ENCODE measurements around the gene SWAP70. TPM values are rescaled to one million over a fixed set of nuclear protein-coding genes. Genes with fewer than 3 reads are reported as not detected.

Gene SWAP70
- total RNA-seq, 2 experiments from 2014 or later, result 8.4 to 10.2 TPM

DNA sequence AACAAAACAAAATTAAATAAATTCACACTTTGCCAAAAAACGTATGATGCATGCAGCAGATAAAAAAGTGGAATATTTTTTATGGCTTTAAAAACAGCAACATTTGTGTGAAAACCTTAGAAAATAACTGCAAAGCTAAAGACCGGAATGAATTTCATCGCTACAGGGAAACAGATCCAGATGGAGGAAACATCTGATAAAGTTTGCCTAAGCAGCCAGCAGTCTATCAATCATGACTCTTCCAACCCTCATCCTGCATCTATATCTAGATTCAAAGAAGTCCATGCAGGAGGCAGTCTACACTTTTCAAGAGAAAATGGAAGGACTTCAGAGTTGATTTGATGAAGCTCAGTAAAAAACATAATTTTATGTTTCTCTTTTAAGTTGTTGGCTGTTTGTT, 126.8 kb downstream of the SWAP70 start:
- ChIA-PET CTCF (no interaction called here), POLR2A (no interaction called here)

DNA sequence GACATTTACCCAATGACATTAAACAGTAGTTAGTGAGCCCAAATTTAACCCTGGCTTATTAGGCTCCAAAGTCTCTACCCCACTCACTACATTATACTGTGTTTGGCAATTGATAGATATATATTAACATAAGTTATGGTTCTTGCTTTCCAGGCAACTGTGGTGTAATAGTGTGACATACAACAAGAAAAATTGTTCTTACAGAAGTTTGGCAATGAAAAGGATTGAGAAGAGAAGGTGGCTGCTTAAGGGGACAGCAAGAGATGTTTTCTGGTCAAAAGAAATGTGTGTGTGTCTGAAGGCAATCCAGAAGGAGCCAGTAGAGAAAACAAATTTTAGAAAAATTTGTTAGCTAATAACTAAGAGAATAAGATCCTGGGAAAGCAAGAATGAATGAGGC, 132.4 kb downstream of the SWAP70 start:
- POLR2A ChIA-PET, result no interaction called here
- CTCF ChIA-PET, result no interaction called here

DNA sequence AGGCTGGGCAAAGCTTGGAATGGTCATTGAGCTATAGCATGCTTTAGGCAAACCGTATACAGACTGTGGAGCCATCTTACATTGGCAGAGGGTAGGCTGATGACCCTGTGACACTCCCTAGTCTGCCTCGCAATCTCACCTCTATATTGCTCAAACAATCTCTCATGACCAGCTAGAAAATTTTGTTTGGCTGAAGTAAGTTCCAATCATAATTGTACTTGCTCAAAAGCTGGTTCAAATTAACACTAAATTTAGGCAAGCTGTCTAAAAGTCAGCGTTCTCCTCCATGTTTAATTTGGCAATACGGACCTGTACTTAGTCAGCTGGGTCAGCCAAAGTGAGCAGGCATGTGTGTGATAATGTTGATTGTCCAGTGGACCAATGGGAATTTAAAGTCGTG, 133.0 kb downstream of the SWAP70 start:
- ChIA-PET CTCF (no interaction called here), POLR2A (no interaction called here)

DNA sequence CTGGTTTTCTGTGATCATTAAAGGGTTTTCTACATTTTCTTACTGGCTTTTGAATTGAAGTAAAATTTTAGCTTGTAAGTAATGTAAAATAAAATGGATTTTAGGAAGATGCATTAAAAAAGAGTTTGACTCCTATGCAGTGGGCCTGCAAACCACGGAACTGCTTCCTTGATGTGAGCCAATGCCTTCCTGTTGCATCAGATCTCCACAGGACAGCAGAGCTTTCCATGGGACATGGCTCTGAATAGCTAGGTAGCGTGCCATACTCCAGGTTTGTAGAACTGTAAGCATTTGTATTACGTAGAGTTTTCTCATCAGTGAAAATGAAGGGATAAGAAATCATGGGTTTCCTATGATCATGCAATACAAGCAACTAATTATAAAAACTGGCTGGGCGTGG, 133.4 kb downstream of the SWAP70 start:
- ChIA-PET CTCF (no interaction called here), POLR2A (no interaction called here)

DNA sequence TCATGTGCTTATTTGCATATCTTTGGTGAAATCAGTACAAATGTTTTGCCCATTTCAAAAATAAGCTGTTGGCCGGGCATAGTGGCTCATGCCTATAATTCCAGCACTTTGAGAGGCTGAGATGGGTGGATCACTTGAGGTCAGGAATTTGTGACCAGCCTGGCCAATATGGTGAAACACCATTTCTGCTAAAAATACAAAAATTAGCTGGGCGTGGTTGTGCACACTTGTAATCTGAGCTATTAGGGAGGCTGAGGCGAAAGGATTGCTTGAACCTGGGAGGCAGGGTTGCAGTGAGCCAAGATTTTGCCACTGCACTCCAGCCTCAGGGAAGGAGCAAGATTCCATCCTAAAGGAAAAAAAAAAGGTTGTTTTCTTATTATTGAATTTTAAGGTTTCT, 136.0 kb downstream of the SWAP70 start:
- ChIA-PET CTCF (no interaction called here), POLR2A (no interaction called here)

DNA sequence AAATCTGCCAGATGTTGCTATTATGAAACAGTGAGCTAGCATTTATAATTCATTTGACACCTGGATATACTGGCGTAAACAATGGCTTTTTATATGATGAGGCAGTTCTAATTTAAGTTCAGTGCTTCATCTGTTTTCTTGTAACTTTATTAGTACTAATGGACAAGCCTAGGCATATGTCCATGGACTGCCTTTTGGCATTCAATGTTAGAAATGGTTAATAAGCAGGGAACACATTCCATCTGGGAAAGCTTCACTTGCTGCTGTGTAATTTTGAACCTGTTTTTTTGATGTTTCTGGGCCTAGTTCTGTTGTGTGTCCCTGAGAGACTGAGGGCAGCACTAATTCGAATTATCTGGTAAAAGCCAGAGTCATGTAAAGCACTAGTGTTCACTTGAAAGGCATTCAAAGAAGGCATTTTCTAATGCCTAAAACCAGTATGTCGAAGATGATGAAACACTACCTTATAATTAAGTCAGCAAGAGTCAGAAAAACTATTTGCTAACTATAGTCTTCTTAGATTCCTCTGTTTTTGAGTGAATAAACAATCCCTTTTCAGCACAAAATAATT, 138.5 kb downstream of the SWAP70 start:
- ChIA-PET CTCF (no interaction called here), POLR2A (no interaction called here)

Other genes starting within 250 kb of the SWAP70 start
- gene ZNF143, start 203.1 kb upstream of the SWAP70 start, total RNA-seq, result 10 to 100 TPM; 32.9 to 33.6 TPM
- 10 to 100 TPM; 54.3 to 61.1 TPM for gene WEE1, start 90.4 kb upstream of the SWAP70 start, total RNA-seq

Data from activated CD8-positive, alpha-beta memory T cell treated with anti-CD3 and anti-CD28 coated beads for 36 hours (primary cell).